Measurements from ENCODE around the gene ATP11A. TPM values are rescaled to one million over a fixed set of nuclear protein-coding genes. Genes with fewer than 3 reads are reported as not detected.

ATP11A gene
- total and polyA plus RNA-seq, 9 of the 15 experiments (the other 6 are each of a cell fraction or from before 2014, with no cell fraction given): 0.38 to 34.2 (median 4.2) TPM

DNA sequence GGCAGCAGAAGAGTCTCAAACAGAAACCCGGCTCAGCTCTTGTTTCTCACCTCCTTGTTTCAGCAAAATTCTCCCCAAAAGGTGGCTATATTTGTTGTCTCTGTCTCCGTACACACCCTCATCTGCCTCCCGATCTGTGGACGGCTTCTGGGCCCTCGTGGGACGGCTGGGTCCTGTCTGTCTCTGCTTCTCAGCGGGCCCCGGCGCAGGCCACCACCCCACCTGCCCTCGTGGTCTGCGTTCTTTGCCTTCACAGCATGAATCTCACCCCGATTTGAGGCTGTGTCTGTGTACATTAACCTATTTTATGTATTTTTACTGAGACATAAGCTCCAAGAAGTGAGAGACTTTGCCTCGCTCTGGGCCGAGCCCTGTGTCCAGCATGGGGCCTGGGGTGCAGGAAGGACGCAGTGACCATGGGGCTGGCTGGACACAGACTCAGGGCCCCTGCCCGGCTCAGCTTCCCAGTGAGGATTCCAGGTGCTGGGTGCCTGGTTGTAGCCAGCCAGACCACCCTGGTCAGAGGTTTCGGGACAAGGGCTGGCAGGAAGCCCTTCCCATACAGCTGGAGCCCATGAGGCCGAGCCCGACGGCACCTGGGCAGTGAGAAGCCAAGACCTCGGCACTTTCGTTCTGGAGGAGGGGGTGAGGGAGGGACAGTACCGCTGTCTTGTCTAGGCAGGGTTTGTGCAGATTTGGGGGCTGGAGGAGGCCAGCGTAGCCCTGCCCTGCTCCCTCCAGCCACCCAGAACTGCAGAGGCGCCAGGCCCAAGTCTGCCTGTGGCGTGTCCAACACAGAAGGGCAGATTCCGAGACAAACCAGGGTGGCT is 200.7 kb downstream of the ATP11A start:
- no TSS peak for BruUV-seq (replicated peaks)
- Histone ChIP-seq H3K36me3 (ENCODE audit: control insufficient read depth, insufficient read depth, low read length) (no peaks in the 10 kb centered on the region), H3K27ac (ENCODE audit: extremely low read depth, low read depth, low read length) (no peak overlapping the region), H2AFZ (ENCODE audit: low read depth, low read length) (no peak overlapping the region), H3K27me3 (ENCODE audit: control insufficient read depth in 2 of 2, insufficient read depth in 2 of 2, low read length in 2 of 2) (peaks cover 27 to 69% of the 10 kb centered on the region in 2 experiments), H3K79me2 (ENCODE audit: control insufficient read depth, insufficient read depth, low read length) (no peaks in the 10 kb centered on the region), H3K9ac (ENCODE audit: insufficient read depth in 1 of 2, low read depth in 2 of 2, low read length in 2 of 2) (no peak overlapping the region; a peak in 1 of 4 replicates), H4K20me1 (replicated peaks; ENCODE audit: control insufficient read depth, insufficient read depth, low read length) (peaks cover 10% of the 10 kb centered on the region), H3K9me3 (replicated peaks; ENCODE audit: control insufficient read depth, insufficient read depth, low read depth, low read length) (no peaks in the 10 kb centered on the region), H3K4me3 (no peak overlapping the region), H3K4me2 (ENCODE audit: insufficient read depth, low read length) (no peak overlapping the region), H3K9me1 (ENCODE audit: control insufficient read depth, insufficient read depth, low read length) (no peaks in the 10 kb centered on the region), H3K4me1 (replicated peaks in 1 of 2; ENCODE audit: control insufficient read depth in 2 of 2, insufficient read depth in 2 of 2, low read length in 2 of 2) (peaks cover 0 to 47% of the 10 kb centered on the region in 2 experiments; a peak in 2 of 5 replicates)
- ATAC-seq: no peak
- no peak for TF ChIP-seq MCM5 (IDR thresholded peaks at IDR 0.05; ENCODE audit: low read depth)
- FAIRE-seq: no peak
- in situ Hi-C loops (cut with MboI): no loop called here
- POLR2A ChIA-PET: no interaction called here
- intact Hi-C loops (cut with micrococcal nuclease): no loop called here
- 27% methylated on average over 17 of the region's 27 CpGs for WGBS (ENCODE audit: insufficient coverage, low coverage, missing lambda C conversion rate)
- CTCF ChIA-PET (ENCODE audit: low intra/inter-chr PET ratio): no interaction called here
- DNase-seq (ENCODE audit: extremely low read depth in 1 of 4, low spot score in 3 of 4): no peak

DNA sequence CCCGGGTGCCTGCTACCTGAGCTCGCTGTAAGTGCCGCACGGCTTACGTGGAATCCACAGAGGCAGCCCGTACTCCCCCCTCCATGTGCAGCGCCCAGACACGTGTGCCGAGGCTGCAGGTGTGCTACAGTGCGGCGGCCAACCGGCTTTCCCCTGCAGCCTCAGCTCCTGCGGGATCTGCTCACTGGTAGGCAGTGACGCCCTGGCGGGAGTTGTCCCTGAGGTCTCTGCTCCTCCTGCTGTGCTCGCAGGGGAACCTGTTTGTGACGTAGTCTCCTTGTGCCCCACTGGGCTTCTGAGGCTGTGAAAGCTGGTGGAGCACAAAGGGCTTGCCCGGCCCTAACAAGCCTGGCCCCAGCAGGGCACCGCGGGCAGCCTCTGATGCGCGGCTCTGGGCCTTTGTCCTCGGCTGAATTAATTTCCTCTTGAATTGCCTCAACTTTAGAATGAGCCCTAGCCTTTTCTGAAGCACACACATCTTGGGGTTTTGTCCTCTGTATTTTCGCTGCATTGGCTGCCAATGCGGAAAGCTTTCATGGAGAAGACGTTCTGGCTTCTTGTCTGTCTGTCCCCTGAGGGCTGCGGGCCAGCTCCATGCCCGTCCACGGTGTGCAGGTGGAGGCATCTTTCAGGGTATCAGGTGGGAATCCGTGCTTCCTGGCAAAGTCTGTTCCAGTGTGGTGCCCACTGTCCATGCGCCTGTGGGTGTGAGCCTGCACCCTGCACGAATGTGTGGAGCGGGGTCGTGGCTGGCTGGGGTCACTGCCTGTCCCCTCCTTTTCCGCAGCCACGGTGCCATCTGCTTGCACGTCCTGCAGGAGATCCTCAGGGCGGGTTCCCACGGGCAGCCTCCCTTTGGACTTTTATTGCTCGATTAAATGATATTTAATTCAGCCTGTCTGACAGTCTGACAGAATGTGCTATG is 201.9 kb downstream of the ATP11A start:
- Histone ChIP-seq H3K36me3 (ENCODE audit: control insufficient read depth, insufficient read depth, low read length) (no peaks in the 10 kb centered on the region), H3K4me3 (no peak overlapping the region), H2AFZ (ENCODE audit: low read depth, low read length) (no peak overlapping the region), H3K79me2 (ENCODE audit: control insufficient read depth, insufficient read depth, low read length) (no peaks in the 10 kb centered on the region), H3K9ac (ENCODE audit: insufficient read depth in 1 of 2, low read depth in 2 of 2, low read length in 2 of 2) (no peak overlapping the region), H3K4me1 (replicated peaks in 1 of 2; ENCODE audit: control insufficient read depth in 2 of 2, insufficient read depth in 2 of 2, low read length in 2 of 2) (peaks cover 0 to 42% of the 10 kb centered on the region in 2 experiments; a peak in 2 of 5 replicates), H3K27ac (ENCODE audit: extremely low read depth, low read depth, low read length) (no peak overlapping the region), H3K9me3 (replicated peaks; ENCODE audit: control insufficient read depth, insufficient read depth, low read depth, low read length) (no peaks in the 10 kb centered on the region), H4K20me1 (replicated peaks; ENCODE audit: control insufficient read depth, insufficient read depth, low read length) (peaks cover 7% of the 10 kb centered on the region; the same call in 1 of the 2 replicates), H3K27me3 (ENCODE audit: control insufficient read depth in 2 of 2, insufficient read depth in 2 of 2, low read length in 2 of 2) (peaks cover 29 to 81% of the 10 kb centered on the region in 2 experiments), H3K9me1 (ENCODE audit: control insufficient read depth, insufficient read depth, low read length) (no peaks in the 10 kb centered on the region), H3K4me2 (ENCODE audit: insufficient read depth, low read length) (no peak overlapping the region)
- 9% methylated on average over 28 of the region's 40 CpGs for WGBS (ENCODE audit: insufficient coverage, low coverage, missing lambda C conversion rate)
- FAIRE-seq (no peak), DNase-seq (ENCODE audit: extremely low read depth in 1 of 4, low spot score in 3 of 4) (no peak), ATAC-seq (no peak)
- intact Hi-C loops (cut with micrococcal nuclease): no loop called here
- BruUV-seq (replicated peaks): no TSS peak
- ChIA-PET CTCF (ENCODE audit: low intra/inter-chr PET ratio) (no interaction called here), POLR2A (interaction anchor here (0.8 to 1.1 kb wide), 2 partner anchors 12 to 40 kb away, joined by 3 read pairs; no protein-coding TSS in a partner anchor)
- TF ChIP-seq USF1 (CRISPR knock-in tag; IDR thresholded peaks at IDR 0.05): no peak
- no peak for TF ChIP-seq KLF10 (CRISPR knock-in tag; IDR thresholded peaks at IDR 0.05)
- TF ChIP-seq KDM5B (IDR thresholded peaks at IDR 0.05; ENCODE audit: insufficient replicate concordance, low read depth, low read length): no peak
- TF ChIP-seq SETDB1 (IDR thresholded peaks at IDR 0.05; ENCODE audit: low read length): no peak
- TF ChIP-seq ZNF740 (CRISPR knock-in tag; IDR thresholded peaks at IDR 0.05): no peak
- no peak for TF ChIP-seq ZNF740 (tag; IDR thresholded peaks at IDR 0.05)
- in situ Hi-C loops (cut with MboI): no loop called here
